Measurements from ENCODE around the gene MAPK7. TPM values are rescaled to one million over a fixed set of nuclear protein-coding genes. Genes with fewer than 3 reads are reported as not detected.

MAPK7 gene
- total and polyA plus RNA-seq, 2 of the 4 experiments (the other 2 are of a cell fraction), result 9.7 to 25.4 TPM

DNA sequence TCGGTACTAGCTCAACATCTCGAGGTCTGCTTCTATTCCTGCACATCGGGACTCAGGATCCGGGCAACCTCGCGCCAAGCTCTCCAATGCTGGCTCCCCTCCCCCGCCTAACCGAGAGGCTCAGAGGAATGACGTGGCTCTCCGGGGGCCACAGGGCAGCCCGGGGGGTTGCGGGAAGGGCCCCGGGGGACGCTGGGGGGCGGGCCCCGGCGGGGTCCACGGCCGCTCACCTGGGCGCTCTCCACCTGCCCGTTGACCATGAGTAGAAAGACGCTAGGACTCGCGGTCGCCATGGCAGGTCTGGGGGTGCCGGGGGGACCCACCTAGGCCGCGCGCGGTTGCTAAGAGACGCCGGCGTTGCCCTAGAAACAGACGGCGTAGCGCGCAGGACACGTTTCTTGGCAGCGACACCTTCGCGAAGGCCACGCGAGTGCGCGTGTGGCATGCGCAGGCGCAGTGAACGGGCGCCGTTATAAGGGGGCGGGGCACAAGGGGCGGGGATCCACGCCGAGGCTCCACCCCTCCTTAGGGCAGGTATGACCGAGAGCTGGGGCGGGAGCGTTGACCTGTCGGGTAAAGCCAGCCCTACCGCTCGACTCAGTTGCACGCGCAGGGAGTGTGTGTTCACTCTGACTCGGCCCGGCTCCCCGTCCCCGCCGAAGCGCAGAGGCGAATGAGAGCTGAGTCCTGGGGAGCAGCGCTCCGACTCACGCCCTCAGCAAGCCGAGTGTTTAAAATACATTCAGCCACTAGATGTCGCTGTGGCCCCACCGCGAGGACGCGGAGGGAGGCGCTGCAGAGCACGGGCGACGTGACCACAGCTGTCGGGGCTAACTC lies 15.8 kb upstream of the MAPK7 start, which contains the start of gene B9D1 (continued):
- TF ChIP-seq MAZ (IDR thresholded peaks at IDR 0.05; ENCODE audit: borderline replicate concordance, low read depth, low read length) (peak; percentile 76), RAD21 (IDR thresholded peaks at IDR 0.05; ENCODE audit: low read length) (peak; percentile 99), MXI1 (IDR thresholded peaks at IDR 0.05; ENCODE audit: borderline replicate concordance, low read depth, low read length) (peak; percentile 93)

DNA sequence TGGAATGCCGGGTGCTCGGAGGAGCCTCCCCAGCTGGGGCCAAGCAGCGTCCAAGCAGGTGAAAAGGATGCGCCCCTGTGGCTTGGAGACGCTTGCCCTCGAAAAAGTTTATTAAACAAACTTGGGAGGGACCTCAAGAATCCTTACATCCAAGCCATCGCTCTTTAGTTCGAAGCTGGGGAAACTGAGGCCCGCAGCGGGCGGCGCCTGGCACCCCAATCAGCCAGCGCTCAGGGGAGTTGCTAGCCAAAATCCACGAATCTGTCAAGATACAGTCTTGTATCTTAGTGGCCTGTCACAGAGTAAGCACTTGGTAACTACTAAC lies 15.2 kb upstream of the MAPK7 start:
- no peak overlapping the region for H3K9ac ChIP-seq (ENCODE audit: low read depth, low read length)
- H3K36me3 ChIP-seq (ENCODE audit: control insufficient read depth, insufficient read depth, low read length), result peaks cover 1% of the 10 kb centered on the region; the same call in 1 of the 2 replicates
- ChIA-PET CTCF (interaction anchor here (0.7 to 2.2 kb wide), 12 partner anchors 9 to 408 kb away, joined by 3 to 44 read pairs (median 6); partner anchors contain the start of genes MAPK7, MFAP4 and RNF112), POLR2A (ENCODE audit: unreplicated experiment) (interaction anchor here (0.7 to 0.8 kb wide), 2 partner anchors 14 to 86 kb away, joined by 3 read pairs; no protein-coding TSS in a partner anchor)
- peak overlapping the region; percentile 77; the same call in 1 of the 2 replicates for H3K4me3 ChIP-seq (ENCODE audit: insufficient read depth, low read depth, low read length)
- peak overlapping the region; percentile 81; the same call in 1 of the 2 replicates for H4K91ac ChIP-seq (ENCODE audit: insufficient read depth, low read depth, low read length)
- H2BK120ac ChIP-seq (ENCODE audit: low read depth, low read length), result peak overlapping the region; percentile 23; the same call in 1 of the 2 replicates
- no CpG with 5 or more reads among the region's 14 CpGs for WGBS, 2 experiments (ENCODE audit: extremely low coverage in 2 of 2, insufficient read length in 1 of 2)
- H3K9me1 ChIP-seq (ENCODE audit: insufficient read depth, low read length), result peaks cover 9% of the 10 kb centered on the region
- no peaks in the 10 kb centered on the region for H3K9me3 ChIP-seq (ENCODE audit: control insufficient read depth, insufficient read depth, low read length)
- ATAC-seq (ENCODE audit: low read depth), result no peak
- no peak overlapping the region for H2BK20ac ChIP-seq (ENCODE audit: low read depth, low read length)
- H3K23ac ChIP-seq (ENCODE audit: low read depth, low read length), result no peak overlapping the region
- no peaks in the 10 kb centered on the region for H3K27me3 ChIP-seq (ENCODE audit: control insufficient read depth, insufficient read depth, low read length)
- no peak overlapping the region for H4K5ac ChIP-seq (ENCODE audit: low read depth, low read length)
- H2AK5ac ChIP-seq (ENCODE audit: low read depth, low read length), result no peak overlapping the region
- dilution Hi-C loops (cut with HindIII; ENCODE audit: low sequenced_read_pairs, unreplicated experiment) (no loop called here), intact Hi-C loops (cut with micrococcal nuclease) (loop anchor here (1.0 to 5.0 kb wide), 4 partner anchors 84 to 403 kb away; partner anchors contain the start of gene ALDH3A2), in situ Hi-C loops (cut with MboI; ENCODE audit: low sequenced_read_pairs) (loop anchor here (5.0 kb wide), 2 partner anchors 84 to 399 kb away; no protein-coding TSS in a partner anchor)
- H3K4me1 ChIP-seq (ENCODE audit: control insufficient read depth, insufficient read depth, low read length), result peaks cover 10% of the 10 kb centered on the region
- no peak overlapping the region for H3K4ac ChIP-seq (ENCODE audit: low read depth, low read length)
- no peak for DNase-seq
- peak overlapping the region; percentile 99 for H2AFZ ChIP-seq (replicated peaks; ENCODE audit: low read length, poor library complexity)
- no peak overlapping the region for H3K18ac ChIP-seq (ENCODE audit: low read depth, low read length)
- no peaks in the 10 kb centered on the region for H4K20me1 ChIP-seq (ENCODE audit: insufficient read depth, low read length)
- no peak overlapping the region for H2BK5ac ChIP-seq (ENCODE audit: low read depth, low read length, poor library complexity, severe bottlenecking)
- no peak overlapping the region for H3K27ac ChIP-seq (ENCODE audit: insufficient read depth, low read length)
- peak overlapping the region; percentile 60 for H2AK9ac ChIP-seq (replicated peaks; ENCODE audit: low read depth, low read length, poor library complexity)
- no peak overlapping the region for H2BK15ac ChIP-seq (ENCODE audit: low read depth, low read length)
- no TSS peak for BruUV-seq (replicated peaks)
- H3K14ac ChIP-seq (replicated peaks; ENCODE audit: low read depth, low read length), result no peak overlapping the region
- no peak overlapping the region for H3K56ac ChIP-seq (ENCODE audit: extremely low read depth, insufficient read depth, low read length)
- H3K79me1 ChIP-seq (ENCODE audit: low read depth in 1 of 2, low read length in 2 of 2), result peaks cover 4 to 11% of the 10 kb centered on the region in 2 experiments; a peak in 3 of 4 replicates
- peak overlapping the region in 1 of 2 experiments; percentile 73; a peak in 3 of 4 replicates for H4K8ac ChIP-seq (ENCODE audit: low read depth in 2 of 2, low read length in 2 of 2)
- H3K4me2 ChIP-seq (ENCODE audit: low read depth, low read length), result peak overlapping the region; percentile 18; the same call in 1 of the 2 replicates
- TF ChIP-seq, protein P1, sequence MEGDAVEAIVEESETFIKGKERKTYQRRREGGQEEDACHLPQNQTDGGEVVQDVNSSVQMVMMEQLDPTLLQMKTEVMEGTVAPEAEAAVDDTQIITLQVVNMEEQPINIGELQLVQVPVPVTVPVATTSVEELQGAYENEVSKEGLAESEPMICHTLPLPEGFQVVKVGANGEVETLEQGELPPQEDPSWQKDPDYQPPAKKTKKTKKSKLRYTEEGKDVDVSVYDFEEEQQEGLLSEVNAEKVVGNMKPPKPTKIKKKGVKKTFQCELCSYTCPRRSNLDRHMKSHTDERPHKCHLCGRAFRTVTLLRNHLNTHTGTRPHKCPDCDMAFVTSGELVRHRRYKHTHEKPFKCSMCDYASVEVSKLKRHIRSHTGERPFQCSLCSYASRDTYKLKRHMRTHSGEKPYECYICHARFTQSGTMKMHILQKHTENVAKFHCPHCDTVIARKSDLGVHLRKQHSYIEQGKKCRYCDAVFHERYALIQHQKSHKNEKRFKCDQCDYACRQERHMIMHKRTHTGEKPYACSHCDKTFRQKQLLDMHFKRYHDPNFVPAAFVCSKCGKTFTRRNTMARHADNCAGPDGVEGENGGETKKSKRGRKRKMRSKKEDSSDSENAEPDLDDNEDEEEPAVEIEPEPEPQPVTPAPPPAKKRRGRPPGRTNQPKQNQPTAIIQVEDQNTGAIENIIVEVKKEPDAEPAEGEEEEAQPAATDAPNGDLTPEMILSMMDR (conservative IDR thresholded peaks at IDR 0.05; ENCODE audit: low read depth, low read length), result no peak
- TF ChIP-seq RFX5 (IDR thresholded peaks at IDR 0.05; ENCODE audit: low read depth, low read length), result no peak
- no peak for TF ChIP-seq BHLHE40 (IDR thresholded peaks at IDR 0.05; ENCODE audit: low read depth, low read length)
- no peak for TF ChIP-seq FOS (IDR thresholded peaks at IDR 0.05; ENCODE audit: low read depth, low read length)
- no peak for TF ChIP-seq SMC3 (IDR thresholded peaks at IDR 0.05; ENCODE audit: low read depth, low read length)
- no peak for TF ChIP-seq MAFK (IDR thresholded peaks at IDR 0.05; ENCODE audit: low read depth, low read length)
- no peak for TF ChIP-seq RAD21 (IDR thresholded peaks at IDR 0.05; ENCODE audit: low read length)
- TF ChIP-seq CEBPB (IDR thresholded peaks at IDR 0.05; ENCODE audit: low read depth, low read length), result no peak
- TF ChIP-seq, protein P2, sequence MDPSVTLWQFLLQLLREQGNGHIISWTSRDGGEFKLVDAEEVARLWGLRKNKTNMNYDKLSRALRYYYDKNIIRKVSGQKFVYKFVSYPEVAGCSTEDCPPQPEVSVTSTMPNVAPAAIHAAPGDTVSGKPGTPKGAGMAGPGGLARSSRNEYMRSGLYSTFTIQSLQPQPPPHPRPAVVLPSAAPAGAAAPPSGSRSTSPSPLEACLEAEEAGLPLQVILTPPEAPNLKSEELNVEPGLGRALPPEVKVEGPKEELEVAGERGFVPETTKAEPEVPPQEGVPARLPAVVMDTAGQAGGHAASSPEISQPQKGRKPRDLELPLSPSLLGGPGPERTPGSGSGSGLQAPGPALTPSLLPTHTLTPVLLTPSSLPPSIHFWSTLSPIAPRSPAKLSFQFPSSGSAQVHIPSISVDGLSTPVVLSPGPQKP (IDR thresholded peaks at IDR 0.05; ENCODE audit: borderline replicate concordance, low read depth, low read length), result no peak
- TF ChIP-seq CHD1 (IDR thresholded peaks at IDR 0.05; ENCODE audit: low read depth, low read length), result no peak
- TF ChIP-seq POLR2A (IDR thresholded peaks at IDR 0.05; ENCODE audit: low read depth, low read length), result no peak

Data from IMR-90 (cell line).